NCI-H524 (cell line): ENCODE measurements around the gene FANCB.

ENCODE experiments used
- DNase-seq, 2 experiments: peaks; one replicate each; lab custom pipeline; 2025; lab: John Stamatoyannopoulos, UW

FANCB gene

GRCh38 chrX:14832586-14832985 is 40.3 kb downstream of the FANCB start:
- DNase-seq, result no peak

- DNase-seq, result no peak
Observed at GRCh38 chrX:14832151-14832550, 40.7 kb downstream of the FANCB start.

GRCh38 chrX:14829643-14830042 is 43.2 kb downstream of the FANCB start:
- no peak for DNase-seq

- DNase-seq, result no peak
Observed at GRCh38 chrX:14826319-14826718, 46.5 kb downstream of the FANCB start.

- no peak for DNase-seq
Observed at GRCh38 chrX:14825851-14826250, 47.0 kb downstream of the FANCB start.

- no peak for DNase-seq
Observed at GRCh38 chrX:14819769-14820168, 53.1 kb downstream of the FANCB start.

GRCh38 chrX:14817571-14817970 is 55.3 kb downstream of the FANCB start:
- DNase-seq, result no peak

GRCh38 chrX:14802943-14803710 is 69.7 kb downstream of the FANCB start:
- no peak for DNase-seq

- no peak for DNase-seq
Observed at GRCh38 chrX:14801136-14801535, 71.7 kb downstream of the FANCB start.

- DNase-seq, result no peak
Observed at GRCh38 chrX:14798805-14799397, 74.0 kb downstream of the FANCB start.
